Activated CD8-positive, alpha-beta memory T cell treated with anti-CD3 and anti-CD28 coated beads, Interleukin-2, amount 50 U/mL, for 1 hour (primary cell): ENCODE data around the gene NIPA2.
"Not testable (repeated sequence)": the region's sequence is repeated elsewhere in the genome, so short reads cannot be mapped to it uniquely, and the experiment has no call there.

ENCODE experiments used
- DNase-seq: peaks from one replicate; pipeline ENCODE4 v3.0.0-alpha.2; 2020; ENCODE audit errors: extremely low read depth

NIPA2 gene

GRCh38 chr15:22838292-22839042 lies at the start of gene NIPA2:
Gene NIPA2 (plus strand): TSS chr15:22838666. CDS start chr15:22851732, 13,066 bp downstream.
- DNase-seq, result peak; percentile 93

GRCh38 chr15:22794063-22794462 lies 44.4 kb upstream of the NIPA2 start:
- no peak for DNase-seq

GRCh38 chr15:22794621-22795167 lies 43.8 kb upstream of the NIPA2 start:
- DNase-seq, result no peak

GRCh38 chr15:22795206-22796063 lies 43.0 kb upstream of the NIPA2 start:
- DNase-seq, result no peak

- no peak for DNase-seq
These were observed 42.4 kb upstream of the NIPA2 start for GRCh38 chr15:22796079-22796478.

GRCh38 chr15:22799902-22800301 lies 38.6 kb upstream of the NIPA2 start:
- DNase-seq, result no peak

GRCh38 chr15:22803006-22803405 lies 35.5 kb upstream of the NIPA2 start:
- DNase-seq, result not testable (repeated sequence)

GRCh38 chr15:22806156-22806555 lies 32.3 kb upstream of the NIPA2 start:
- DNase-seq, result no peak

- DNase-seq, result no peak
These were observed 31.8 kb upstream of the NIPA2 start for GRCh38 chr15:22806664-22807063.

GRCh38 chr15:22807831-22808230 lies 30.6 kb upstream of the NIPA2 start:
- not testable (repeated sequence) for DNase-seq

GRCh38 chr15:22808240-22808639 lies 30.2 kb upstream of the NIPA2 start:
- no peak for DNase-seq

- no peak for DNase-seq
These were observed 29.6 kb upstream of the NIPA2 start for GRCh38 chr15:22808761-22809280.

- DNase-seq, result no peak
These were observed 28.2 kb upstream of the NIPA2 start for GRCh38 chr15:22810033-22810852.

- DNase-seq, result no peak
These were observed 27.6 kb upstream of the NIPA2 start for GRCh38 chr15:22810853-22811338.

GRCh38 chr15:22811640-22812039 lies 26.8 kb upstream of the NIPA2 start:
- DNase-seq, result no peak

GRCh38 chr15:22813844-22814243 lies 24.6 kb upstream of the NIPA2 start:
- no peak for DNase-seq

- no peak for DNase-seq
These were observed 22.7 kb upstream of the NIPA2 start for GRCh38 chr15:22815766-22816165.

GRCh38 chr15:22819651-22820050 lies 18.8 kb upstream of the NIPA2 start:
- DNase-seq, result no peak

- no peak for DNase-seq
These were observed 14.9 kb upstream of the NIPA2 start for GRCh38 chr15:22823495-22824128.

GRCh38 chr15:22827125-22827524 lies 11.3 kb upstream of the NIPA2 start:
- no peak for DNase-seq

- no peak for DNase-seq
These were observed 7.0 kb upstream of the NIPA2 start for GRCh38 chr15:22831473-22831872.
